Measurements from ENCODE around the gene KRTAP10-7.
"Not testable (repeated sequence)": the region's sequence is repeated elsewhere in the genome, so short reads cannot be mapped to it uniquely, and the experiment has no call there.

KRTAP10-7 gene

DNA sequence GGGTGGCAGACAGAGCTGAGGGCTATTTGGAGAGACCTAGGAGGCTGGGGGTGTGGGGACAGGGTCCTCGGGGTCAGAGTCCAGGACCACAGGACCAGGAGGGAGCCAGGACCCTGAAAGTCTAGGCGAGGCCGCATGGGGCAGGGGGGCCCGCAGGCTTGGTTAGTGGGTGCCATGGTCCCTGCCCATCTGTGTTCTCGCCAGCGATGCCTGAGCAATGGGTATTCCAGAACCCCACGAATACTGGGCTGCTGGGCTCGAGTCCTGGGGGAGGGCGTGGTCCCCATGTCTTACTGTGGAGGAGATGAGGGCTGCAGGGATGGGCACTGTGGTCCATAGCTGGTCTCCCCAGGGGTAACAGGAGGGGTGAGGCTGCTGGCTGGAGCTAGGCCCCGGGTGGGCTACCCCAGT lies 10.1 kb upstream of the KRTAP10-7 start:
- DNase-seq (ENCODE audit: extremely low read depth in 1 of 2, low read depth in 1 of 2): no peak

DNA sequence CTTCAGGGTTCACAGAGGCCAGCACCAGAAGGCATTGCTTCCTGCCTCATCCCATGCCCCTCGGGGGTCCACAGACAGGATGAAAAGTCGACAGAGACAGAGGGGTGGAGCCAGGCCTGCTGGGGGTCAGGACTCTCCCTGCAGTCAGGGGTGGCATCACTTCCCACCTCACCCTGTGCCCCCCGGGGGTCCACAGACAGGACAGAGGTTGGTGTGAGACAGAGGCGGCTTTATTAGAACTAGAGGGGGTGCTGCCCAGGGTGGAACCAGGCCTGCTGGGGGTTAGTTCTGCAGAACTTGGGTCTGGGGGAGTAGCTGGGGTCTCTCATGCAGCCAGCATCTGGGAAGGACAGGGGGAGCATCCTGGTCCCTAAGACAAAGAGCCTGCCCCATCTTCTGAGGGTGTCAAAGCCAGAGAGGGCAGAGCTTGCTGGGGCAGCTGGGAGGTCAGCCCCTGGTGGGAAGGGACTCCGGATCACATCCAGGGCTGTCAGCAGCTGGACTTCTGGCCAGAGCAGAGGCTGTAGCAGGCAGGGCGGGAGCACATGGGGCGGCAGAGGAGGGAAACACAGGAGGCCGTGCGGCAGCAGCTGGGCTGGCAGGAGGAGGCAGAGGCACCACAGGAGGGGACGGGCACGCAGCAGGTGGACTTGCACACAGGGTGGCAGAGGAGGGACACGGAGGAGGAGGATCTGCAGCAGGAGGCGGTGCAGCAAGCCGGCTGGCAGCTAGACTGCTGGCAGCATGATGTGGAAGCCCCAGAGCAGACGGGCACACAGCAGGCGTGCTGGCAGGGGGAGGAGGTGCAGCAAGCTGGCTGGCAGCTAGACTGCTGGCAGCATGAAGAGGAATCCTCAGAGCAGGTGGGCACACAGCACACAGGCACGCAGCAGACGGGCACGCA lies 9.2 kb upstream of the KRTAP10-7 start:
- DNase-seq (ENCODE audit: extremely low read depth in 1 of 2, low read depth in 1 of 2): not testable (repeated sequence)

- not testable (repeated sequence) for DNase-seq (ENCODE audit: extremely low read depth in 1 of 2, low read depth in 1 of 2)
These were observed 8.6 kb upstream of the KRTAP10-7 start for GRCh38 chr21:44591801-44592130.

DNA sequence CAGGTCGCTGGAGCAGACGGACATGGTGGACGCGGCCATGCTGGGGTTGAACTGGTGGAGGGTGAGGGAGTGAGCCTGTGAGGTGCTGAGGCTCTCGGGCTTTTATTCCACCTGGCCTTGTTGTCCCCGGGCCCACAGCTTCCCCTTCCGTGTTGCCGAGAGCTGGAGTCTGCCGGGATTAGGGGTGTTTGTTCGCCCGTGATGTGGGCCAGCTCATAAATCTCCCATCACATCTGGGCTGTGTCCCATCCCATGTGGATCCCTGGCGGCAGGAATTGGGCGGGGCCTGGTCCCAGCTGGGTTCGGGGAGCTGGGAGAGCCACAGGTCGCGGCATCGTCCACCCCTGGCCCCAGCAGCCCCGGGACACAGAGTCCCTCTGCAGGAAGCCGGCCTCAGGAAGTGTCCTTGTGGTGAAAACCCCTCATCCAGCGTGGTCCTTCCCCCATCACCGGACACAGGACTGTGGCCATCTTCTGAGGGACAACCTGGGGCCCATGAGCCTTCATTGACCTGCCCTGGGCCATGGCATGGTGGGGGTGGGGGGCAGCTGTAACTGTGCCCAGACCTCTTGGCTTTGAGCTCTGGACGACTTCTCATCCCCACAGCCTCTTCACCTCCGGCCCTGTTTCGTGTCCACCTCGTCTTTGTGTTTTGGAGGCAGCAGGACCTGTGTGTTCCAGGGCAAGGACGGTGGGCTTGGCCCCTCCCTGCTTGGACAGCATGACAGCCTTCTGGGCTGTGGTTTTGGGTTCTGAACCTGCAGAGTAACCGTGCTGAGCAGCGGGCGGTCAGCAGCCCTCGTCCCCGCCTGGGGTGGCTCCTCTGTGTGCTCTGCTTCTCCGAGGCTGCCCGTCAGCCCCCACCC lies 7.7 kb upstream of the KRTAP10-7 start, which contains the start of gene KRTAP10-6:
Gene KRTAP10-6, minus strand, starts transcription at position 60 of the 866 bp plus-strand sequence. Its CDS starts 21 bp downstream, at position 39.
- DNase-seq (ENCODE audit: extremely low read depth in 1 of 2, low read depth in 1 of 2): no peak

GRCh38 chr21:44593598-44594405 lies 6.6 kb upstream of the KRTAP10-7 start:
- DNase-seq (ENCODE audit: extremely low read depth in 1 of 2, low read depth in 1 of 2): no peak

DNA sequence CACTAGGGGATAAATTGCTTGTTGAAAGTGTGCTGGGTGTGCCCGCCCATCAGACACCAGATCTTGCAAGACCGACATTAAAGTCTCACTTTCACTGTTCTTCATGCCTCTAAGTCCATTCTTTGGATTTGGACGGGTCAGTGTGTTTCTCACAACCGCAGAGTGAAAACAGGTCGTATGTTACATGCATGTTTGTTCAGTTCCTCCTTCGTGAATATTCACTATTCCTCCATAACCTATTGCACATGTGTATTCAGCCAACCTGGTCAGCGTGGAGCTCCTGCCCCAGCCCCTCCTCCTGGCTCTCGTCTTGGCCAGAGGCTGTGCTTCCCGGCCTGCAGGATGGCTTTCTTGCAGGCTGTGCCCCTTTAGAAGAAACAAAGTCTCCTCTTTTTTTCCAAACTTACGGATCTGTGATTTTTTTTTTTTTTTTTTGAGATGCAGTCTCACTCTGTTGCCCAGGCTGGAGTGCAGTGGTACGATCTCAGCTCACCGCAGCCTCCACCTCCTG lies 5.9 kb upstream of the KRTAP10-7 start:
- DNase-seq (ENCODE audit: extremely low read depth in 1 of 2, low read depth in 1 of 2): no peak

DNA sequence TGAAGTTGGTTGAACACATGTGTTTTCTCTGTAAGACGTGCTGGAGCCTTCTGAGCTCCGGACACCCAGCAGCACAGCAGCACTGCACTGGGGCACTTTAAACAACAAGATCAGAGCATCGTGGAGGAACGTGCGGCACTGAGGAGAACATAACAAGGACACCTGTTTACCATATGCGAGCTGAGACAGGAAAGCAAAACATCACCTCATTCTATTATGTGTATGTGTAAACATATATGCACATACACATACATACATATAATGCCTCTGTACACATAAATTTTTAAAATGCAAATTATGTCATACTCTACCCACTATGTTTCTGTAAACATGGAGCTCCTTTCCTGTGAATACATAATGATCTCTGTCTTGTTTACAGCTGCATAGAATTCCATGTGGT lies 4.9 kb upstream of the KRTAP10-7 start:
- DNase-seq (ENCODE audit: extremely low read depth in 1 of 2, low read depth in 1 of 2): no peak

GRCh38 chr21:44596068-44596725 lies 4.2 kb upstream of the KRTAP10-7 start:
- no peak for DNase-seq (ENCODE audit: extremely low read depth in 1 of 2, low read depth in 1 of 2)

DNA sequence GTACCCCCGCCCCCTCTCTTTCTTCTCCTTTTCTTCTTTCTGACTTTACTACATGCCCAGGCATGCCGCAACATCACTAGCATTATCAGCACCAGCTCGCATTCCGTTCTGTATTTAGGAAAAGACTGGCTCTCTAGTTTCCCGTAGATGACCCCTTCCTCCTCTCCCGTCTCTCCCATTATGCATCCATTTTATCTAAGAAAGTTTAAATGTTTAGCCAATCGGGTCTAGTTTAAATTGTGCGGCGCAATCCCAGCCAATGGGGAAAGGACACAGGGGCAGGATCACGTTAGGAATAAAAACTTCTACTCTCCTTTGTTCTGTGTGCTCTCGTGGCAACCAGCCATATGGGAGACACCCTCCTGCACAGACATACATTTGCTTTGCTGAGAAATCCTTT lies 2.3 kb upstream of the KRTAP10-7 start:
- DNase-seq (ENCODE audit: extremely low read depth in 1 of 2, low read depth in 1 of 2): no peak

- no peak for DNase-seq (ENCODE audit: extremely low read depth in 1 of 2, low read depth in 1 of 2)
These were observed 950 bp upstream of the KRTAP10-7 start for GRCh38 chr21:44599264-44600029.

GRCh38 chr21:44601091-44601490 lies 694 bp downstream of the KRTAP10-7 start:
- not testable (repeated sequence) for DNase-seq (ENCODE audit: extremely low read depth in 1 of 2, low read depth in 1 of 2)

DNA sequence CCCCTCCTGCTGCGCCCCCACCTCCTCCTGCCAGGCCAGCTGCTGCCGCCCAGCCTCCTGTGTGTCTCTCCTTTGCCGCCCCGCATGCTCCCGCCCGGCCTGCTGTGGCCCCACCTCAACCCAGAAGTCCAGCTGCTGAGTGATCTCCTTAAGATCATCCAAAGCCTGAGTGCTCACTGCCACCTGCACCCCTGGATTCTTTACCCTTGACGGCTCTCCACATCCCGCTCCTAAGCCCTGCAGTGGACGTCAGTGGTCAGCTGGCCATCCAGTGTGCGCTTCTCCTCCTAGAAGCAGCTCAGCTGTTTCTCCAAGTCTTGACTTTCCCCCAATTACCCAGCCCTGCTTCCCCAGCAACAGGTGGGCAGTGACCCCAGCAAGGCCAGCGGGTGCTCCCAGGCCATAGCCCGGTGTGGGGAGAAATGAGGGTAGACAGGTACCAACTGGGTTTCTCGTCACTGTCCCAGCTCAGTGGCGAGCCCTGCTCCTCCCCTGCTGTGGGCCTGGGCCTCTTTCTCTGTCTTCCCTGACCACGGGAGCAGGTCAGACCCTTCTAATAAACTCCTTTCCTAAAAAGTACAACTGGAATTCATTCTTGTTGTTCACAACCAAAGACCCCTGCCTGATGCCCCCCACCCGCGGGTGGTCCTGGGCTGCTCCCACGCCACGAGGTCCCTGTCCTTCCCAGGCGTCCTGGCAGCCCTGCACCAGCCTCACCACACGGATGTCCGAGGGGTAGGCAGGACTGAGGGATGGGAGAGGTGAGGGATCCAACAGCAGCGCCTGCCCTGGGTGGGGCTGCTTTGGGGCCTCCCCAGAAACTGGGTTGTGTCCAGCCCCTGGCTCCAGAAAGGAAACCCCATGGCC lies 1.4 kb downstream of the KRTAP10-7 start:
- DNase-seq (ENCODE audit: extremely low read depth in 1 of 2, low read depth in 1 of 2): no peak

DNA sequence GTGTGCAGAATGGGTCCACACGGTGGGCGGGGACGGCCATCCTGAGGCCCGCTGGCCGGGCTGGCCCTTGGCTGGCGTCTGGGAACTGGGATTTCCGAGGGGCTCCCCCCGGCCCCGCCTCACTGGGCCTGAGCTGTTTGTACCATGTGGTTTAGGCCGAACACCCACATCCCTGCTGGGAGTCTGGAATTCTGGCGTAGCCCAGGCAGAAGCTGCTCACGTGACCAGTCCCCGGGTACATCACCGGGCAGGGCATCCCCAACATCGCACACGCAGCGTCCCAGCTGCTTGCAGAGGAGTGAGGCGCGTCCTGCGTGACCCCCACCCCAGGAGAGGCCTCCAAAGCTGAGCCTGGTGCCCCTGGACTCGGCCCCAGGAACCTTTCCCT lies 2.1 kb downstream of the KRTAP10-7 start:
- DNase-seq (ENCODE audit: extremely low read depth in 1 of 2, low read depth in 1 of 2): no peak

DNA sequence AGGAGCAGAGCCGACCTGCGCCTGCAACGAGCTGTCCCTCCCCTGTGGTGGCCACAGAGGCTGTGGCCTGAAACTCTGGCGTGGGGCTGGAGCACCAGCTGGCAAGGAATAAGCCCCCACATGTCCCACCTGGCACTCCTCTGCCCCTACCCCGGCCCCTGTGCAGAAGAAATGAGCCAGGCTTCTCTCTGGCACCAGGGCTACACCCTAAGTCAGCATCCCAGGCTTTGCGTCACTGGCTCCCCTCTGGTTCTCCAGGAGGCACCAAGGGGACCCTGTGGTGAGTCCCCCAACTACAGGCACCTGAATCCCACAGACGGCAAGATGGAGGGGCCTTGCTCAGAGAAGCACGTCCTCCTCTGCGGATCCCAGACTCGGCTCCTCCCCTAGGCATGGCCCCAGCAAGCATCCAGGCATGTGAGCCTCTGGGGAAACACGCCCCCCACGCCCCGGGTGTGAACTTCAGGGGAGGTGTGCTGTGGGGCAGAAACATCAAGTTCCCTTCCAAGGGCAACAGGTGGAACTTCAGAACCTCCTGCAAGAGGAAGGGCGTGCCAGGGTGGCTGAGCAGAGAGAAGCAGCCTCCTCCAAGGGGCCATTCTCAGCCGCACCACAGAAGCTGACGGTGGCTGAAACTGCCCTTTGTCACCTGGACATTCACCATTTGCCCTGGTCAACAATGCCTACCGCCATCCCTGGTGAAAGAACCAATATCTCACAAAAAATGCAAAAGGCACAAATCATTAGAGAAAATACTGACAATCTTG lies 2.9 kb downstream of the KRTAP10-7 start:
- no peak for DNase-seq (ENCODE audit: extremely low read depth in 1 of 2, low read depth in 1 of 2)

GRCh38 chr21:44603911-44604310 lies 3.5 kb downstream of the KRTAP10-7 start:
- no peak for DNase-seq (ENCODE audit: extremely low read depth in 1 of 2, low read depth in 1 of 2)

GRCh38 chr21:44606495-44606894 lies 6.1 kb downstream of the KRTAP10-7 start:
- no peak for DNase-seq (ENCODE audit: extremely low read depth in 1 of 2, low read depth in 1 of 2)

DNA sequence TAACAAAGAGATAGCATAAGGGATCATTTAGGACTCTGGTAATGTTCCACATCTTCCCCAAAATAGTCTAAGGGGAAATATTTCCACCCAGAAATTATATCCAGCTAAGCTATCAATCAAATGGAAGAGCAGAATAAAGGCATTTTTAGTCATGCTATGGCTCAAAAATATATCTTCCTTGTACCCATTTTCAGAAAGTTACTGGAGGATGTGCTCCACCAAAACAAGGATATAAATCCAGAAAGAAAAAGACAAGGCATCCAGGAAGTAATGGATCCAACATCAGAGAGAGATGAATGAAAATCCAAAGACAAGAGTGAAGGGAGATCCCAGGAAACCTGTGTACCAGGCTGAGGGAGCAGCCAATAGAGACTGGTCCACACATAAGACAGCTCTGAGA lies 8.8 kb downstream of the KRTAP10-7 start:
- DNase-seq (ENCODE audit: extremely low read depth in 1 of 2, low read depth in 1 of 2): no peak

All from activated CD8-positive, alpha-beta memory T cell treated with anti-CD3 and anti-CD28 coated beads for 1 hour (primary cell).